GM12874 (cell line): ENCODE data around the gene ARHGDIB.

Experiments
- TF ChIP-seq, protein P1 (sequence below): IDR thresholded peaks from 2 replicates; pipeline ENCODE4 v1.5.1; 2011; ENCODE audit warnings: low read depth, mild to moderate bottlenecking, control low read depth, low read length, moderate library complexity; ENCODE audit not compliant: insufficient read depth

ARHGDIB gene

GRCh38 chr12:14960548-14961465 is 594 bp downstream of the ARHGDIB start:
- TF ChIP-seq, protein P1, sequence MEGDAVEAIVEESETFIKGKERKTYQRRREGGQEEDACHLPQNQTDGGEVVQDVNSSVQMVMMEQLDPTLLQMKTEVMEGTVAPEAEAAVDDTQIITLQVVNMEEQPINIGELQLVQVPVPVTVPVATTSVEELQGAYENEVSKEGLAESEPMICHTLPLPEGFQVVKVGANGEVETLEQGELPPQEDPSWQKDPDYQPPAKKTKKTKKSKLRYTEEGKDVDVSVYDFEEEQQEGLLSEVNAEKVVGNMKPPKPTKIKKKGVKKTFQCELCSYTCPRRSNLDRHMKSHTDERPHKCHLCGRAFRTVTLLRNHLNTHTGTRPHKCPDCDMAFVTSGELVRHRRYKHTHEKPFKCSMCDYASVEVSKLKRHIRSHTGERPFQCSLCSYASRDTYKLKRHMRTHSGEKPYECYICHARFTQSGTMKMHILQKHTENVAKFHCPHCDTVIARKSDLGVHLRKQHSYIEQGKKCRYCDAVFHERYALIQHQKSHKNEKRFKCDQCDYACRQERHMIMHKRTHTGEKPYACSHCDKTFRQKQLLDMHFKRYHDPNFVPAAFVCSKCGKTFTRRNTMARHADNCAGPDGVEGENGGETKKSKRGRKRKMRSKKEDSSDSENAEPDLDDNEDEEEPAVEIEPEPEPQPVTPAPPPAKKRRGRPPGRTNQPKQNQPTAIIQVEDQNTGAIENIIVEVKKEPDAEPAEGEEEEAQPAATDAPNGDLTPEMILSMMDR = no peak

GRCh38 chr12:14959916-14960496 is 1.4 kb downstream of the ARHGDIB start:
- TF ChIP-seq, protein P1 = no peak

DNA sequence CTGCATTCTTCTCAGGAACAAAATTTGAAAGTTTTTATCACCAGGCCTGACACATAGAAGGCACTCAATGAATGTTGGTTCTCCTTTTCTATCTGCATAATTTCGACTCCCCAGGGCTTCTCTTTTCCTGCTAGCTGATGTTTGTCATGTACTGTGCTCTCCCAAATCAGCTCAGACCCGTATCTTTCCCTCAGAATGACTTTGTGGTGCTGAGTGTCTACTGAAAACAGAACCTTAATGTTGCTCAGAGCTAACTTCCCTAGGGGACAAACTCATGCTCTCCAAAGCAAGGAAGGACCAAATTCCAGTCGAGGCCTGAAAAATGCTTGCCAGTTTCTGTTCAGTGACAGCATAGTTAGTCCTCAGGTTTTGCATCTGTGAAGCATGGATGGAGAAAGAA is 1.9 kb downstream of the ARHGDIB start:
- TF ChIP-seq, protein P1 = no peak

DNA sequence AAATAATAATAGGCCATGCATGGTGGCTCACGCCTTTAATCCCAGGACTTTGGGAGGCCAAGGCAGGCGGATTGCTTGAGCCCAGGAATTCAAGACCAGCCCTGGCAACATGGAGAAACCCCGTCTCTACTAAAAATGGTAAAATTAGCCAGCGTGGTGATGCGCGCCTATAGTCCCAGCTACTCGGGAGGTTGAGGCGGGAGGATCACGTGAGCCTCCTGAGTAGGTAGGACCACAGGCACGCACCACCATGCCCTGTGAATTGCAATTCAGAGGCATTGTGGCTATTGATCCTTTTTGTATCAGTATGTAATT is 2.3 kb downstream of the ARHGDIB start:
- TF ChIP-seq, protein P1 = no peak

DNA sequence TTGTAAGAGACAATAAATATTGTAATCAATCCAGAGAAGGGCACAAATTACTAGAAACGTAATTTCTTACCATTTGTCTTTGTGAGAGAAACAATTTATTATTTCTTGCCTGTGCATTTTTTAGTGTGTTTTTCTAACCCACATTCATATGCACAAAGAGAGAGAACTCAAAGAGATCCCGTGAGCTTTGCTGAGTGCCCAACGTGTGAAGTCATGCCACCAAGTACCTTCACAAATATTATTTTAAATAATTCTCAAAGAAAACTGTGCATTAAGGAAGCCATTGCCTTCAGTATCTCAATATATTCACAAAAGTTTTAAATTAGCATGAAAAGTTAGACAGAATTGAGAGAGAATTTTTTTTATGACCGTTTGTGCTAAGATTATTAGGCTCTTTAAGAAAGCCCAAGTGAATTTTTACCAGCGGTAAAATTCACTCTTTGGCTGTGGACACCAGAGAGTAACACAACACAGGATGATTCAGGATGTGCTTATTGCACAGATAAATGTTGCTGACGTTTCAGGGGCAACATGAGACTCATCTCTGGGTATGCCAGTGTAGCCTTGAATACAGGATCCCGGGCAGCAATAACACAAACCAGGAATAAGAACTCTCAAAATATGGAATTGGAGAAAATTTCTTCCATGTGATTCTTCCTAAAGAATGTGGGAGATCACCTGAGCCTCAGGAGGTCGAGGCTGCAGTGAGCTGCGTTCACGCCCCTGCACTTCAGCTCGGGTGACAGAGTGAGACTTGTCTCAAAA is 2.9 kb downstream of the ARHGDIB start:
- TF ChIP-seq, protein P1 = no peak

DNA sequence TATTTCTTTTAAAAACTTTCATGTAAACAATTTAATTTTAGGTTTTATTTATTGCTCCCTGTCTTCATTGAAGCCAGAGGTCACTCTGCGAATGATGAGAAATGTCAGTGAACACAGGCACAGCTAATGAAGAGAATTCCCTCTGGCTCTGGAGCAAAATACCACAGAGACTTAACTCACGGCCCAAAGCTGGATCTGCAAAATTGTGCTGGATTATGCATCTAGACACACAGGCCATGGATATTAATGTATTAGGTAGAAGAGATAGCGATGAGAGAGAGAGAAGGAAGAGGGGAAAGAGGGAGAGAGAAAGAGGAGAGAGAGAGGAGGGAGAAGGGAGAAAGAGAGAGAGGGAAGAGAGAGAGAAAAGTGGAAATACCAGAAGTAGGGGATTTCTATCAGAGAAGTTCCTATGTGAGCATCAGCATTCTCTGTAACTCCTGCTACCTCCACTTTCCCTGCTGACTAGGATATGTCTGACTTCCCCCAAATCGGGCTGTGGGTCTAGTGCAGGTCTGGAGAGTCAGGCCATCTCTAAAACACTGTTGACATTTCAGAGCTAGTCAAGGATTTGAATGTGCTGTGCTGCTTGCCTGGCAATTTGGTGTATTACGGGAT is 3.7 kb downstream of the ARHGDIB start:
- TF ChIP-seq, protein P1 = no peak

DNA sequence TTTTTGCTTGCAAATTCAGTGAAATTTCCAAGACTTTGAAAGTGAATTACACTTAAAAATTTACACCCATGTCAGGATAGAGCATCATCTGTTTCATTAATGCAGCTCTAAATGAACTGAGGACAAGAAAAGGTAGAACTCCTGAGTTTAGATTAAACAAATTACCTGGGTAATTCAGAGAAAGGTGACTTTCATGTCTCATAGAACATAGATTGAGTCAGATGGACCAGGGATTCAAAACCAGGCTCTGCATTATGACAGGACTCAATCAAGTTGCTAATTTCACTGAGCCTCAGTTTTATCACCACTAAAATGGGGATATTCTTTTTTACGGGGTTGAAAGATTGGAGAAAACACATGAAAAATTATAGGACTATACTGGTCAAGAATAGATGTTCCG is 4.5 kb downstream of the ARHGDIB start:
- TF ChIP-seq, protein P1 = no peak
